HG03095 (cell line): ENCODE data around the gene BRSK2.

Experiments
- ATAC-seq: cut with Tn5 transposase; IDR thresholded peaks from one replicate; pipeline ENCODE4 v1.9.1; 2021; ENCODE audit warnings: moderate library complexity; ENCODE audit not compliant: unreplicated experiment

BRSK2 gene

DNA sequence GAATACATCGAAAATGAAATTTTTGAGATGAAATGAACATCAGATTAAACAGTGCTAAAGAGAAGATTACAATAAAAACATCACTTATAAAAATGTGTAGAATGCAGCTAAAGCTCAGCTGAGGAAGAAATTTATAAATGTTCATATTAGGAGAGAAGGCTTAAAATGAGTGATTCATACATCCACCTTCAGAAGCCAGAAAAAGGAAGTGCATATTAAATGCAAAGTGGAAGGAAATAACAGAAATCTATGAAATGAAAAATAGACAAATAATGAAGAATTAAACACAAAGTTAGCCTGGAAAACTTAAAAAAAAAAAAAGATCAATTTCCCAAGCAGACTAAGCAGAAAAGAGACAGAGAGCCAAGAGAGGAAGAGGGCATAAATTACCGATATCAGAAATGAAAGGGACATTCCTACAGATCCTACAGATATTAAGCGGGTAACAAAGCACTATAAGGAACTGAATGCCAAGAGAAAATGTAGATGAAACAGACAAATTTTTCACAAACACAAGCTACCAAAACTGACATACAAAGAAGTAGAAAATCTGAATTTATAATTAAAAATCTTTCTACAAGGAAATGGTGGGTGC lies 104.0 kb downstream of the BRSK2 start:
- ATAC-seq, result no peak

DNA sequence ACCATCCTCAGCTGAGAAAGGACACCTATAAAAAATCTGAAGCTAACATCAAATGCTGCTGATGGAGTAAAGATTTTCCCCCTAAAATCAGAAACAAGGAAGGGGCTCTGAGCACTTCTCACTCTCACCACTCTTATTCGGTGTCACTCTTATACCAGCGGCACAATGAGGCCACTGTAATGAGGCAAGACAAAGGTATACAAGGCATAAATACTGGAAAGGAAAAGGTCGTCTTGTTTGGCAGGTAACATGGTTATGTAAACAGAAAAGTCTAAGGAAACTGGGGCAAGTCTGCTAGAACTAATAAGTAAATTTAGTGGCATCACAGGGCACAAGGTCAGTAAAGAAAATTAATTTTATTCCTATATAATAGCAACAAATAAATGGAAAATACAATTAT lies 104.9 kb downstream of the BRSK2 start:
- ATAC-seq, result no peak

DNA sequence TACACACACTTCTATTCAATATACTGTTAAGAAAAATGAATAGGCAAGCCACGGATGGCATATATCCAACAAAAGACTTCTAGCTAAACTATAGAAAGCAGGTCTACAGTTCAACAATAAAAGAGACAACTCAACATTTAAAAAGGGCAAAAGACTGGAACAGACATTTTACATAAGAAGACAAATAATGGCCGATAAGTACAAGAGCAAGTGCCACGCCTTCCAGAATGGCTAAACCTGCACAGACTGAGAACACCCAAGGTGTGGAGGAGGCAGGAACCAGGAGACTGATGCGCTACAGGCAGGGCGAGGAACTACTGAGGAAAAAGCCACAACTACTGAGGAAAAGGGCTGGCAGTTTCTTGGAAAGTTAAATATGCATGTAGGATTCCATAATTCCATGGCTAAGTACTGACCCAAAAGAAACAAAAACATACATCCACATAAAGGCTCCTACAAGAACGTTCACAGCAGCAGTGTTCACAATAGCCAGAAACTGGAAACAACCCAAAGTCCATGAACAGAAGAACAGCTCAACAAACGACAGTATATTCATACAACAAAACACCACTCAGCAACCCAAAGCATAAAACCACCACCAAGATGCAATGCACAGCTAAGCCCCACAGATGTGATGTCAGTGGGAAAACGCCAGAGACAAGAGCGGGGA lies 106.5 kb downstream of the BRSK2 start:
- no peak for ATAC-seq

DNA sequence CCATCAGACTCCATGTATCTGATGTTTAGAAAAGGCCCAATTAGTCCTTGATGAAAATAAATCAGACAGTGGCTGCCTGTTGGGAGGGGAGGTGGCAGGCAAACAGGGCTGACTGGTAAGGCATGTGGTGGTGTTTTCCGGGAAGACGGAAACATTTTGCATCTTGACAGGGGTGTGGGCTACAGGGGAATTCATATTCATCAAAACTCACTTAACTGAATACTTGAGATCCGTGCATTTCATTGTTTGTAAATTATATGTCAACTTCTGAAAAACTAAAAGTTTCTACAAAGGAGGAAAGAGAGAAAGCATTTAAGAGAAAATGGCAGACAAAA lies 107.0 kb downstream of the BRSK2 start:
- no peak for ATAC-seq

DNA sequence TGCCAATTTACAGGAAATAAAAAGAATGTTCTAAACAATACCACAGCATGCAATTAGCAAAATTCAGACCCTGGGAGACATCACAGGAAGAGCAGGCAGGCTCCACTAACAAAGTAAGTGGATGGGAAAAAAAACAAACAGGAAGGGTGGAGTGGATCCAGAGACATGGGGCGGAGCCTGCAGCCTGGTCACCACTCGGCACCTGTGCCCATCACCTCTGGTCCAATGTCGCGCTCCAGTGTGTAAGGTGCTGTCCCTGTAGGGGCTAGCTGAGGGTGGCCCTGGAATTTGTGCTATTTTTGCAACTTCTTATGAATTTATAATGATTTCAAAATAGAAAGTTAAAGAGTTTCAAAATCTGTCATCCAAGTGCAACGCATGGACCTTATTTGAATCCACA lies 107.9 kb downstream of the BRSK2 start:
- no peak for ATAC-seq

DNA sequence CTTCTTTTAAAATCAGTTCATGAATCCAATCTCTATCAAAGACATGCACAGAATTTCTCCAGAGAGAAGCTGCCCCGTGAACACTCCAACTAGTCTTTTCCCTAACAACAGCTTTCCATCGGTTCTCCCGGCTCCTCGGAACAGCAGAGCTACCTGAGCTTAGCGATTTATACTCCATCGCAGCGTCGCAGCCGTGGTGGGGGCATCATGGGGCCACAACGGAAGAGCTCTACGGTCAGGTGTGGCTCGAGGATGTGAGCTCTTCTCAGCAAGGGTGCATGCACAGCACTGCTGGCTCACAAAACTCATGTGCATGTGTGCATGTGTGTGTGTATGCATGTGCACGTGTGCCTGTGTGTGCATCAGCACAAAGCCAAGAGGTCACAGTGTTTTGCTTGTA lies 108.5 kb downstream of the BRSK2 start:
- no peak for ATAC-seq

DNA sequence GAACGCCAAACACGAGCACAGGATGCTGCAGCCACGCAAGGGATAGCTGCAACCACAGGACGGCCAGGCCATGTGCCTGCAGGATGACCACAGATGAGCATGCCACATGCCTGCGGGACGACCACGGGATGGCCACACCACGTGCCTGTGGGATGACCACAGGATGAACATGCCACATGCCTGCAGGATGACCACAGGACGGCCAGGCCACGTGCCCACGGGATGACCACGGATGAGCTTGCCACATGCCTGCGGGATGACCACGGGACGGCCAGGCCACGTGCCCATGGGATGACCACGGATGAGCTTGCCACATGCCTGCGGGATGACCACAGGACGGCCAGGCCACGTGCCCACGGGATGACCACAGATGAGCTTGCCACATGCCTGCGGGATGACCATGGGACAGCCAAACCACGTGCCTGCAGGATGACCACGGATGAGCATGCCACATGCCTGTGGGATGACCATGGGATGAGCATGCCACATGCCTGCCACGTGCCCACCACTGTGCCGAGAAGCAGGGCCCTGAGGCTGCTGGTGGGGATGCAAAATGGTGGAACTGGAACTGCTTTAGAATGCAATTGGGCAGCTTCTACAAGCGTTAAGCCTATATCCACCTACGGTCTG lies 109.6 kb downstream of the BRSK2 start:
- no peak for ATAC-seq

DNA sequence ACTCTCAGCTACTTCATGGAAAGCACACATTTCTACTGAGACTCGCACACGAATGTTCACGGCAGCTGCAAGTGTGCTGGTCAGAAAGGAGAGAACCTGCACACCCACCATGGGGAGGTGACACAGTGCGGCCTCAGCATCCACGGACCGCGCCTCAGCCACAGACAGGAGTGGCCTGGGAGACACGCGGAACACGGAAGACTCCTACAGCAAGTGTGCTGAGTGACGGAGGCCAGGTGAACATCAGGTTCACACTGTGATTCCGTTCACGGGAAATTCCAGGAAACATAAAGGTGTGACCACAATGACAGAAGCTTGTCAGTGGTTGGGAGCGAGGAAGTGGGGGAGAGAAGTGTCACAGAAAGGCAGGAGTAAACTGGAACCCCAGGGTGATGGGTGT lies 110.2 kb downstream of the BRSK2 start:
- ATAC-seq, result no peak

DNA sequence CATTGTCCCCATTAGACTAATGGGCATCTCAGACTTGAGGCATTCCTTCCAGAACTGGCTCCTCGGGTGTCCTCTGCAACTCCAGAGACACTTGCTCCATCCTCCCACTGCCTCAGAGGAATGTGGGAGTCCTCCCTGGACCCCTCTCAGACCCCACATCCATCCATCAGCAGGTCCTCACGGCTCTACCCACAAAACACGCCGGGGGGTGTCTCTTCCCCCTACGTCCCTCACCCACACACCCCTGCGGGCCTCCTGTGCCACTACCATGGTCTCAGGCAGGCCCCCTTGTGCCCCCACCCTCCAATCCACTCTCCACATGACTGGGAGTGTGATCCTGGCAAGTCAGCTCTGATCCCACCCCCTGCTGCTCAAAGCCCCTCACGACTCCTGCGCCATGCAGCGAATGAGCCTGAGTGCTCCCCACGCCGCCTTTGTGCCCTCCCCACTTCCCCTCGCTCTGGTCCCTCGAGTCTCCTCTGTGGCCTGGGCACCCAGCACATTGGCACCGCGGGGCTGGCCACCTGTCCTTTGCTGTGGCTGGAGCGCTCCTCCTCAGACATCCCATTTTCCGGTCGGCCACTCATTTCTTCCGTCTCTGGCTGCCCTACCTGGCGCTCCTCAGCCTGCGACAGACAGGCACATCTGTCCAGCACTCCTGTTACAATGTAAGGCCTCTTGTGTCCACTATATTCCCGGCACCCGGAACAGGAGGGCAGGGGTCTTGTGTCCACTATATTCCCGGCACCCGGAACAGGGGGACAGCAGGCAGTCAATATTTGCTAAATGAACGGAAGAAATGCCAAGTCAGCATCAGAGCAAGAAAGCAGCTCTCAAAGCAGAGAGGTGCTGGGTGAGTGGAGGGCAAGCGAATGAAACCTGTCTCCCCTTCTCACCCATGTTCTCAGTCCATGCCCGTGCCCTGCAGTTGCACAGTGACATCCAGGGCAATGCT lies 111.0 kb downstream of the BRSK2 start:
- ATAC-seq, result no peak

DNA sequence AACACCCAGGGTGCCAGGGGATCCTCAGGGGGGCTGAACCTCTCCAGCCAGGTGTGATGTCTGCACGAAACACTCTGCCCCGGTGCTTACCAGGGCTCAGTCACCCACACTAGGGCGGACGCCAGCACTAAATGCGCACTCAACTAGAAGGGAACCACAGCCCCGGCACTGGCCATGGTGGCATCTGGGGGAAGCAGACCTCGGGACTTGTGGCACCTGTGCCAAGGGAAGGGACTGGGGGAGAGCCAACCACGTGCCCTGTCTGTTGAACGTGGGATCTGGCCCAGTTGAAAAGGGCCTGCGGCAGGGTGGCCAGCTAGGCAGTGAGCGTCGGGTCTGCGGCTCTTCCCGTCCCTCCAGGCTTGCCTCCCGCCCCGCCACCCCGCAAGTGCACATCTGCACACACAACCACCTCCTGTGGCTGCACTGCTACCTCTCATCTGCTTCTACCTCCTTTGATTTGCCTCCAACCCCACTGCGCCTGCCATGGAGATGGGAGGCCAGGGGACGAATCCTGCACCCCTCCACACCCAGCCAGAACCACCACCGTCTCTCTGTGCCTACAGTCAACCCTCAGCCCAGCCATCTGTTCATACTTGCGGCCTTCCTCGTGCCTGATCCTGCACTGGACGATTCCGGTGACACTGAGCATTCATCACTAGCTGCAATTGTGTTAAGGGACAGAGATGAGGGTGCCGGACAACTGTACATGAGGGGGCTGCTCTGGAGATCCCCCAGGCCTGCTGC lies 111.9 kb downstream of the BRSK2 start:
- no peak for ATAC-seq

DNA sequence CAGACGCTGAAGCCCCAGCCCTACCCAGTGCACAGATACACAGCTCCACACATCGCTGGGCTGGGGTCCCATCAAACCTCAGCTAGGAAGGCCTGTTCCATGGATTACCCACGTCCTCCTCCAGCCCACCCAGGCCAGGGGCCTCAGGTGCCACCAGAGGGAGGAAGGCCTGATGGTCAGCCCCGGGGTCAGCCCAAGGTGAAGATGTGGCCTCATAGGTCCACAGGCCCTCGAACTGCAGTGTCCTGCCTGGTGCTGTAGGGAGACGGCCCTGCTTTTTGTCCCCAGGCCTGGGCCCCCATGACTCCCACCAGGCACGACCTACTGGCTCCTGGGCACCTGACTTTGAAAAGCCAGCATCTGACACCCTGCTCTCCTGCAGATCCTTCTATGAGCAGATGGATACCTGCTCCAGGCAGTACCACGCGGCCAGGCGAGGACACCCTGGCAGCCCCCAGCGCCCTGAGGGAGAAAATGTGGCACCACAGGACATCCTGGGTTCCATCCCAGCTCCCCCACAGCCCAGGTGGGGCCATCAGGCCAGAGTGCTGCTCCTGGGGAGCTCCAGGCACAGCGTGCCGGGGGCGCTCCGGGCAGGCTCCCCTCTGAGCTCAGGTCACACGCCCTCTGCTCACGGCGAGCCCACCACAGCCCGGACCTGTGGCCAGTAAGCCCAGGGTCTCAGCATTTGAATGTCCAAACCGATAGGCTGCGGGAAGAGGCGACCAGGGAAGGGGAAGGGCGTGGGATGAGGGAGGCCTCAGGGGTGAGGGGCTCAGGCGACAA lies 112.6 kb downstream of the BRSK2 start:
- ATAC-seq, result no peak

DNA sequence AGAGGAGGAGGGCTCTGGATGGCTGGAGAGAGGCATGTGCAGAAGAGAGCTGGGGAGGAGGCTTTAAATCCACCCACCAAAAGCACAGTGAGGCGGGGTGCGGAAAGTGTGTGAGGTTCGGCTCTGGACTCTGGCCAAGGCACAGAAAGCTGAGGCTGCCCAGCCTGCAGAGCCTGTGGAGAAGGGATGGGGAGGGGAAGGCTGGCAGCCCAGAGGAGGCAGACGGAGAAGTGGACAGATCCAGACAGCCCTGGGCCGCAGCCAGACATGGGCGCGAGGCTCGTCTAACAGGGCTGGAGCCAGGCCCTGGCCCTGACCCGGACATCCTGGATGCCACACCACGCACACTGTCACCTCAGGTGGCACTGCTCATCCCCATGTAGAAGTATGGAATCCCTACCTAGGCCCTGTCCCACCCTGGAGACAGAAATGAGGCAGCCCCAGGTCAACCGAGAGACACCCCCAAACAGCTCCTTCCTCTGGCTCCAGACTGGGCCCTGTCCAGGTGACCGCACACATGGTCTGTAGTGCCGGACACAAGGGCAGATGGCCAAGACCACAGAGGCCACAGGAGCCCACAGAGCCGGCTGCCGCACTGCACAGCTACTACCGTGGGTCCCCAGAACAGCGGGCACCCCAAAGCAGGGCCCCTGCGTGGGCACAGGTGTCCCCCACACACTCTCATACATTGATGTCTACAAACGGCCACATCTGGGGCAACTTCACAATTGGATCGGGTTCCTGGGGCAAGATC lies 113.4 kb downstream of the BRSK2 start:
- ATAC-seq, result no peak

DNA sequence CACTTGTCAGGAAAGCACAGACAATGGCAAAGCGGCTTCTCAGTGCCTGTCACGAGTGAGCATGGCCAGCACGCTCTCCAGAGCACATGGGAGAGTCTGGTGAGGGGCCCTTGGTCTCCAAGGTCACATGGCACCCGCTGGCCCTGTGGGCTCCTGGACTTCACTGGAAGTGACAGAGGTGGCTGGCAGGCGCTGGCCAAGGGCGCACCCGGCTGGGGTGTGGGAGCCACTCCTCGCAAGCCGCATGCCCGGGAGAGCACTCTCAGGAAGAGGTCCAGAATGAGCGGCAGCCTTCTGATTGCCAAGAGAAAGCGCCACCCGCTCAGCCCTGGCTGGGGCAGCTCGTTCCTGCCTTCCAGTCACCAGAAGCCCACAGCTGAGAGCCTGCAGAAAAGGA lies 114.0 kb downstream of the BRSK2 start:
- ATAC-seq, result no peak

DNA sequence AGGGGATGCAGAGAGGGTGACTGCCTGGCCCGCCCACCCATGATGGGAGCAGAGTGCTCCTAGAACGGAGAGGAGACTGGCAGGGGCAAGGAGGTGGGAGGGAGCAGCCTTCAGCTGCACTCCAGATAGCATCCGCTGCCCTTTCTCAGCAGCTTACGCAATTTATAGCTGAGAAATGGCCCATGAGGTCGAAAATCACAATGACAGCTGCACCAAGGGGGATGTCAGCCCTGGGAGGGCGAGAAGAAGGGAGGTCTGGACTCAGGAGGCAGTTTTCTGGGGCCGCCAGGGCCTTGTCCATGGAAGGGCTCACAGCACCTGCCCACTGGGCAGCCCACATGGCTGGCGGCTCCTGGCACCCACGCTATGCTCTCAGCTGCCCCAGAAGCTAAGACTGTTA lies 114.4 kb downstream of the BRSK2 start:
- no peak for ATAC-seq

DNA sequence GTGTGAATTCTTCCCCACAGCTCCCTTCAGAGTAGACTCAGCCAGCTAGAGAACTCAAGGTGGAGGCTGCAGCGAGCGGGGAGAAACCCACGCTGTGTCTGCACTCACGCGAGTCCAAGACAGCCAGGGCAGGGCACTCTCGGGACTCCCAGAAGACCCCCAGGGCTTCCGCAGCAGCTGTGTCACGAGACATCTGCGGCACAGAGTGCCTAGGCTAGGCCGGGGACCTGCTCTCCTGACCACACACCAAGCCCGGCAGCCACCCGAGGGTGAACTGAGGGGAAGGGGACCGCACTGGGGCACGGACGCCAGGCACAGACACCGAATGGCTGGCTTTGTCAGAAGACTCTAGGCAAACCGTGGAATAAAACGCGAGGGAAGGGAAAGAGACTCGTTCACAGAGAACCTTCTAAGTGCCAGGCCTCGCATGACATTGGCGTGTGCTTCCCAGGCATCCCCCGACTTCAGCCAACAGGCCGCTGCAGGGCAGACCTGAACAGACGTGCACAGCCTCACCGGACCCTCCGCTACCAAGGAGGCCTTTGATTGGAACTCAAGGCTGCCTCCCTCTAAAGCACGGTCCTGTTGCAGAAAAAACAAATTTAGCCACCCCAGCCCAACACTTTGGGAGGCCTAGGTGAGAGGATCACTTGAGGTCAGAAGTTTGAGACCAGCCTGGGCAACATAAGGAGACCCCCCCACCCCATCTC lies 115.0 kb downstream of the BRSK2 start:
- no peak for ATAC-seq

DNA sequence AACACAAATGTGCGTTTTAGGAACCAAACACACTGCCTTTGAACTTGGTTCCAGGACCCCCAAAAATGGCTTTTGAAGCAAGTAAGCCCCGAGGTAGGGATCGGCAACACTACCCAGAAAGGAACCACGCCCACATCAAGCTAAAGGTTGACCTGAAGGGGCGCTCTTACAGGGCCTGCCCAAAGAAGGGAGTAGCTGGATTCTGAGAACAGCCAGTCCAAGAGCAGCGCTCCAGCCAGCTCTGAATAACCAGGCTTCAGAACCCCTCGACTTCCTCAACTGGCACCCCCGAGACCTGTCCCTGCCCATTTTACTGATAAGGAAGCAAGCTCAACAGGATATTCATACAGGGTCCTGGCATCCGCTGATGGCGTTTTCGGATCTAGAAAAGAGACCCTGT lies 115.7 kb downstream of the BRSK2 start:
- ATAC-seq, result no peak

DNA sequence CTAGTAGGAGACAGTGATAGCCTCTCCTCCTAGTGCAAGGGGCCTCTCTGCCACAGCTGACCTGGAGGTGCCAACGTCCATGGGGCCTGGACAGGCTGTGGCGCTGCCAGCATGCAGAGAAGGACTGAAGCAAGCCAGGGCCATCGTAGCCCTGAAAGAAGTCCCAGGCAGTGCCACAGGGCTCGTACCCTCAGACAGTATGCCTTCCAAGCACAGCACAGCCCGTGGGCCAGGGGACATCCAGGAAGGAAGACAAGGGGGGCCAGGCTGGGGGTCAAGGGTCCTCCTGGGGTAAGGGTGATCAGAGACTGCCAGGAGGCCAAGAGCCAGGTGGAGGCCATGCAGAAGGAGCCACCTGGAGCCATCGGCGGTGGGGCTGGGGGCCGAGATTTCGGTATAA lies 117.2 kb downstream of the BRSK2 start:
- no peak for ATAC-seq

DNA sequence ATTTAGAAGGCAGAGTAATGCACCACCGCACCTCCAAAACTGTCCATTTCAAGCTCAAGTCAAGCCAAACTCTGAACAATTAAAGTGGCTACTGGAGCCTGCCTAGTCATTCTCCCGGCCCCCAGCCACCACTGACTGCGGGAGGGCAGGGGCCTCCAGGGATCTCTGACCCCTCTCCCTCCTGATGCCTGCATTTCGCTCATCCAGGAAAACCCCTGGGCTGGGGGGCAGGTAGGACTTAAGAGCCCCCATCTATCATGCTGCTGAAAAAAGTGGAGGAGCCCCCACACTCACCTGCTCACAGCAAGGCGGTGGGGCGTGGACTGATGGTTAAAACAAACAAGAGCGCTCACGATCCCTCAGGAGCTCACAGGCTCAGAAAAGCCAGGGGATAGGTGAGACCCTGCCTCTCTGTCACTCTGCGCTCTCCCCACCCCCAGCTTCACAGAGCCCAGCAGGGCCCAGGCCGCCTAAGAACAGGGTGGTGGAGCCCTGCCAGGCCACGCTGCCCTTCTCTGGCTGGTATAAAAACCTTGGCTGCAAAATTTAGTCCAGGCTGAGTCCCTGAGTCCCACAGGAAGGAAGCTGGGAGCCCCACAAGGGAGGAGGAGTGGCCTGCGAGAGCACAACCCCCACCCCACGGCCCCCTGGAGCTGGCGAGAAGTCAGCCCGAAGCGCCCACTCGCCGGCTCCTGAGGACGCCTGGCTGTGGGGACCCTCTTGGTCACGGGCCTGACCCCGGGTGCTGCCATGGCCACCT lies 117.8 kb downstream of the BRSK2 start:
- no peak for ATAC-seq
